Measurements from ENCODE around the gene CDK5RAP3.

The CDK5RAP3 gene

DNA sequence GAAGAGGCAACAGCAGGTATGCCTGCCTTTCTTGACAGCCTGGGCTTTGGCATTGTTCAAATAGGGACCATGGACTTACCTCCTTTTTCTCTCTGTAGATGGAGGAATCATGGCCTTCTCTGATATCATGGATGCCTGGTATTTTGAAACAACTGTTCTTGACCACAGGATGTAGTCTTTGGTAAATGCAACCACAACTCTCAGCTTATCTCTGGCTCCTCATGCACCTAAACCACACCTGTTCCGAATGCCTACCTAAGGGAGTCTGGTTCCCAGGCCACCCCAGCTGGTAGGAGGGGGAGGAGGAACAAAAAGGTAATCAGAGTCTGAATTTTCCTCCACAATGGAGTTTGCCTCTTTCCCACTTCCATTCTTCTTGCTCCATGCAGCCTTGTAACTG lies 18.8 kb downstream of the CDK5RAP3 start:
- Histone ChIP-seq H3K36me3 (ENCODE audit: control insufficient read depth, insufficient read depth, low read length) (no peaks in the 10 kb centered on the region), H3K4me2 (ENCODE audit: low read length) (no peak overlapping the region), H3K4ac (ENCODE audit: low read depth, low read length) (no peak overlapping the region), H4K5ac (ENCODE audit: low read length) (no peak overlapping the region), H3K27ac (ENCODE audit: low read depth, low read length) (peak overlapping the region; percentile 67), H3K56ac (ENCODE audit: low read length) (no peak overlapping the region), H2BK15ac (replicated peaks; ENCODE audit: low read depth) (no peak overlapping the region), H3K4me1 (ENCODE audit: control insufficient read depth, low read depth, low read length) (peaks cover 16% of the 10 kb centered on the region), H3K4me3 (ENCODE audit: low read length) (no peak overlapping the region), H2BK120ac (ENCODE audit: low read depth, low read length) (no peak overlapping the region), H3K27me3 (ENCODE audit: insufficient read depth, low read length, poor library complexity) (no peaks in the 10 kb centered on the region), H3K18ac (ENCODE audit: low read length) (no peak overlapping the region), H2BK5ac (ENCODE audit: low read length) (no peak overlapping the region), H3K23ac (ENCODE audit: low read length) (no peak overlapping the region), H3K9ac (ENCODE audit: low read length) (no peak overlapping the region), H3K79me2 (ENCODE audit: control insufficient read depth, insufficient read depth, low read length) (no peaks in the 10 kb centered on the region), H4K8ac (ENCODE audit: low read depth, low read length) (no peak overlapping the region), H3K79me1 (ENCODE audit: low read length) (no peaks in the 10 kb centered on the region), H2AK5ac (ENCODE audit: low read length) (no peak overlapping the region)
- WGBS (ENCODE audit: extremely low coverage, insufficient coverage, low lambda C conversion rate), result no CpG with 5 or more reads among the region's 1 CpG
- DNase-seq, result no peak

GRCh38 chr17:47990962-47991731 lies 20.2 kb downstream of the CDK5RAP3 start:
- DNase-seq, result peak; percentile 47
- no peaks in the 10 kb centered on the region for H3K79me1 ChIP-seq (ENCODE audit: low read length)
- peak overlapping the region; percentile 20 for H3K9ac ChIP-seq (ENCODE audit: low read length)
- peak overlapping the region; percentile 83 for H3K23ac ChIP-seq (ENCODE audit: low read length)
- peaks cover 27% of the 10 kb centered on the region for H3K4me1 ChIP-seq (ENCODE audit: control insufficient read depth, low read depth, low read length)
- H3K4ac ChIP-seq (ENCODE audit: low read depth, low read length), result no peak overlapping the region
- H2BK15ac ChIP-seq (replicated peaks; ENCODE audit: low read depth), result no peak overlapping the region
- H3K18ac ChIP-seq (ENCODE audit: low read length), result peak overlapping the region; percentile 46
- H3K27ac ChIP-seq (ENCODE audit: low read depth, low read length), result peak overlapping the region; percentile 47
- no peak overlapping the region for H3K4me2 ChIP-seq (ENCODE audit: low read length)
- H4K5ac ChIP-seq (ENCODE audit: low read length), result no peak overlapping the region
- H3K79me2 ChIP-seq (ENCODE audit: control insufficient read depth, insufficient read depth, low read length), result no peaks in the 10 kb centered on the region
- no peak overlapping the region for H2AK5ac ChIP-seq (ENCODE audit: low read length)
- H2BK5ac ChIP-seq (ENCODE audit: low read length), result no peak overlapping the region
- H3K27me3 ChIP-seq (ENCODE audit: insufficient read depth, low read length, poor library complexity), result no peaks in the 10 kb centered on the region
- no peak overlapping the region for H4K8ac ChIP-seq (ENCODE audit: low read depth, low read length)
- H3K56ac ChIP-seq (ENCODE audit: low read length), result peak overlapping the region; percentile 61
- no peak overlapping the region for H2BK120ac ChIP-seq (ENCODE audit: low read depth, low read length)
- H3K4me3 ChIP-seq (ENCODE audit: low read length), result no peak overlapping the region
- H3K36me3 ChIP-seq (ENCODE audit: control insufficient read depth, insufficient read depth, low read length), result no peaks in the 10 kb centered on the region
- no CpG with 5 or more reads among the region's 14 CpGs for WGBS (ENCODE audit: extremely low coverage, insufficient coverage, low lambda C conversion rate)

- no peak overlapping the region for H2BK5ac ChIP-seq (ENCODE audit: low read length)
- H3K27me3 ChIP-seq (ENCODE audit: insufficient read depth, low read length, poor library complexity), result no peaks in the 10 kb centered on the region
- no peak overlapping the region for H3K23ac ChIP-seq (ENCODE audit: low read length)
- no peak overlapping the region for H4K8ac ChIP-seq (ENCODE audit: low read depth, low read length)
- H3K36me3 ChIP-seq (ENCODE audit: control insufficient read depth, insufficient read depth, low read length), result no peaks in the 10 kb centered on the region
- H3K4me2 ChIP-seq (ENCODE audit: low read length), result no peak overlapping the region
- H3K27ac ChIP-seq (ENCODE audit: low read depth, low read length), result no peak overlapping the region
- no peak overlapping the region for H2BK120ac ChIP-seq (ENCODE audit: low read depth, low read length)
- H3K9ac ChIP-seq (ENCODE audit: low read length), result no peak overlapping the region
- peaks cover 27% of the 10 kb centered on the region for H3K4me1 ChIP-seq (ENCODE audit: control insufficient read depth, low read depth, low read length)
- H2BK15ac ChIP-seq (replicated peaks; ENCODE audit: low read depth), result no peak overlapping the region
- no peak overlapping the region for H3K4ac ChIP-seq (ENCODE audit: low read depth, low read length)
- no peaks in the 10 kb centered on the region for H3K79me1 ChIP-seq (ENCODE audit: low read length)
- H4K5ac ChIP-seq (ENCODE audit: low read length), result no peak overlapping the region
- DNase-seq, result no peak
- H3K79me2 ChIP-seq (ENCODE audit: control insufficient read depth, insufficient read depth, low read length), result no peaks in the 10 kb centered on the region
- H3K18ac ChIP-seq (ENCODE audit: low read length), result no peak overlapping the region
- no peak overlapping the region for H3K4me3 ChIP-seq (ENCODE audit: low read length)
- no peak overlapping the region for H2AK5ac ChIP-seq (ENCODE audit: low read length)
- WGBS (ENCODE audit: extremely low coverage, insufficient coverage, low lambda C conversion rate), result no CpG with 5 or more reads among the region's 4 CpGs
- peak overlapping the region; percentile 30 for H3K56ac ChIP-seq (ENCODE audit: low read length)
Measured at GRCh38 chr17:47992216-47992615, 21.3 kb downstream of the CDK5RAP3 start.

DNA sequence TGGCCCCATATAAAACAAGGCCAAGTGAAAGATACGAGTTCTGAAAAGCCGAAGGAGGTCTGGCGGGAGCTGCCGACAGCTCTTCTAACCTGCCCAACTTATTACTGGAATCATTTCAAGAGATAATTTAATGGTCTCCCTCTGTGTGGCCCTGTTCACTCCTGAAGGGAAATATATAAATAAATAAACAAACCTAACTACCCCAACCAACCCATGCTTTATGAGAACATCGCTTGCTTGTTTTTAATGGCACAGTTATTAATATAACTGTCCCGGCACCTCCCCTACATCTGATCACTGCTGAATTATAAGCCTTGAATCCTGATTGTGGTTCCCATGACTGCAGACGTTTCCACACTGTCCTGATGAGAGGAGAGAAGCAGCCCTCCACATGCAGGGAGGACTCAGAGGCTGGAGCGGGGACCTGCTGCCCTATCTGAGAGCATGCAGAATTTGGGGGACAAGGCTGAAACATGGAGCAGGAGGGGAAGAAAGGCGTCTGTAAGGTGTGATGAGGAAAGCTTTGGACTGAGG lies 22.2 kb downstream of the CDK5RAP3 start:
- Histone ChIP-seq H3K4me2 (ENCODE audit: low read length) (no peak overlapping the region), H3K4me1 (ENCODE audit: control insufficient read depth, low read depth, low read length) (peaks cover 23% of the 10 kb centered on the region), H3K23ac (ENCODE audit: low read length) (no peak overlapping the region), H4K5ac (ENCODE audit: low read length) (no peak overlapping the region), H3K79me2 (ENCODE audit: control insufficient read depth, insufficient read depth, low read length) (no peaks in the 10 kb centered on the region), H3K4ac (ENCODE audit: low read depth, low read length) (no peak overlapping the region), H2BK120ac (ENCODE audit: low read depth, low read length) (no peak overlapping the region), H2BK15ac (replicated peaks; ENCODE audit: low read depth) (no peak overlapping the region), H3K9ac (ENCODE audit: low read length) (no peak overlapping the region), H2AK5ac (ENCODE audit: low read length) (no peak overlapping the region), H3K27ac (ENCODE audit: low read depth, low read length) (no peak overlapping the region), H3K4me3 (ENCODE audit: low read length) (no peak overlapping the region), H3K79me1 (ENCODE audit: low read length) (no peaks in the 10 kb centered on the region), H2BK5ac (ENCODE audit: low read length) (no peak overlapping the region), H3K18ac (ENCODE audit: low read length) (no peak overlapping the region), H4K8ac (ENCODE audit: low read depth, low read length) (no peak overlapping the region), H3K27me3 (ENCODE audit: insufficient read depth, low read length, poor library complexity) (no peaks in the 10 kb centered on the region), H3K36me3 (ENCODE audit: control insufficient read depth, insufficient read depth, low read length) (no peaks in the 10 kb centered on the region), H3K56ac (ENCODE audit: low read length) (no peak overlapping the region)
- WGBS (ENCODE audit: extremely low coverage, insufficient coverage, low lambda C conversion rate), result no CpG with 5 or more reads among the region's 9 CpGs
- DNase-seq, result no peak

DNA sequence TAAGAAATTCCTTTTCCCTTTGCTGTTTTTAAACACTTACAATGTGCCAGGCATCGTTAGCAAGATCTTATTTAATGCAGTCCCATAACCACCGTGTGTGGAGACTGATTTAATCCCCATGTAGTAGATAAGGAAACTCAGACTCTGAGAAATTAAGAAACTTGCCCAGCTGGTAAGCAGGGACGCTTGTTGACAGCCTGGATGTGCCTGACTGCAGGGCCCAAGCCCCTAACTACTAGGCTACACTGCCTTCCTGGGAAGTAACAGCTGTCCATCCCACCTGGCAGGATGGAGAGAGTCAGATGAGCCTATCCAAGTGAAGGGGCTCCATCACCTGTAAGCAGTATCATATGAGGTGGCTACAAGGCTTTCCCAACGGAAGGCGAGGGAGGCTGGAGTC lies 23.1 kb downstream of the CDK5RAP3 start:
- Histone ChIP-seq H3K56ac (ENCODE audit: low read length) (no peak overlapping the region), H2AK5ac (ENCODE audit: low read length) (no peak overlapping the region), H3K9ac (ENCODE audit: low read length) (no peak overlapping the region), H3K4me3 (ENCODE audit: low read length) (no peak overlapping the region), H3K27ac (ENCODE audit: low read depth, low read length) (no peak overlapping the region), H3K27me3 (ENCODE audit: insufficient read depth, low read length, poor library complexity) (no peaks in the 10 kb centered on the region), H4K5ac (ENCODE audit: low read length) (no peak overlapping the region), H3K18ac (ENCODE audit: low read length) (no peak overlapping the region), H2BK5ac (ENCODE audit: low read length) (no peak overlapping the region), H4K8ac (ENCODE audit: low read depth, low read length) (no peak overlapping the region), H3K4me1 (ENCODE audit: control insufficient read depth, low read depth, low read length) (peaks cover 22% of the 10 kb centered on the region), H3K4ac (ENCODE audit: low read depth, low read length) (no peak overlapping the region), H3K79me2 (ENCODE audit: control insufficient read depth, insufficient read depth, low read length) (no peaks in the 10 kb centered on the region), H3K23ac (ENCODE audit: low read length) (no peak overlapping the region), H2BK15ac (replicated peaks; ENCODE audit: low read depth) (no peak overlapping the region), H3K36me3 (ENCODE audit: control insufficient read depth, insufficient read depth, low read length) (no peaks in the 10 kb centered on the region), H3K79me1 (ENCODE audit: low read length) (no peaks in the 10 kb centered on the region), H3K4me2 (ENCODE audit: low read length) (no peak overlapping the region), H2BK120ac (ENCODE audit: low read depth, low read length) (no peak overlapping the region)
- no peak for DNase-seq
- WGBS (ENCODE audit: extremely low coverage, insufficient coverage, low lambda C conversion rate), result no CpG with 5 or more reads among the region's 5 CpGs

Data from mesendoderm (in vitro differentiated cells).